ENCODE results near the gene FERMT1. TPM values are rescaled to one million over a fixed set of nuclear protein-coding genes. Genes with fewer than 3 reads are reported as not detected.
A peak's percentile ranks its signal among the peaks of the same experiment; 100 is the strongest.

The FERMT1 gene
- total RNA-seq, 1 experiment from 2014 or later, result 30.1 TPM

GRCh38 chr20:6046432-6046831 is 76.4 kb downstream of the FERMT1 start:
- no peak for TF ChIP-seq CTCF (IDR thresholded peaks at IDR 0.05; ENCODE audit: insufficient read depth in 1 of 2, low read depth in 1 of 2, low read length in 1 of 2, severe bottlenecking in 1 of 2, unreplicated experiment in 1 of 2)
- H3K27me3 Mint-ChIP-seq (ENCODE audit: insufficient read depth, unreplicated experiment), result no peaks in the 10 kb centered on the region
- Histone ChIP-seq H3K4me3 (ENCODE audit: low read depth, low read length) (no peak overlapping the region), H3K36me3 (ENCODE audit: control insufficient read depth, insufficient read depth, low read length) (peaks cover 3% of the 10 kb centered on the region; the same call in 1 of the 2 replicates), H3K27me3 (replicated peaks; ENCODE audit: control insufficient read depth, insufficient read depth, low read length) (no peaks in the 10 kb centered on the region), H3K9me3 (no peaks in the 10 kb centered on the region), H3K4me1 (0 out of 2 replicates have a peak, but pooled peaks cover 5% of the 10 kb centered on the region)
- ChIA-PET POLR2A (no interaction called here), CTCF (no interaction called here)
- no peak overlapping the region for H3K27ac Mint-ChIP-seq (ENCODE audit: unreplicated experiment)
- no peaks in the 10 kb centered on the region for H3K4me1 Mint-ChIP-seq (ENCODE audit: low read depth, unreplicated experiment)
- no TSS peak for BruUV-seq (replicated peaks)
- intact Hi-C loops (cut with micrococcal nuclease; ENCODE audit: unreplicated experiment), result no loop called here
- no peak overlapping the region for H3K4me3 Mint-ChIP-seq (ENCODE audit: unreplicated experiment)
- no peaks in the 10 kb centered on the region for H3K9me3 Mint-ChIP-seq (ENCODE audit: unreplicated experiment)
- peaks cover 53% of the 10 kb centered on the region for H3K36me3 Mint-ChIP-seq (ENCODE audit: insufficient read depth, unreplicated experiment)
- DNase-seq, result no peak

- no peak for TF ChIP-seq CTCF (IDR thresholded peaks at IDR 0.05; ENCODE audit: insufficient read depth in 1 of 2, low read depth in 1 of 2, low read length in 1 of 2, severe bottlenecking in 1 of 2, unreplicated experiment in 1 of 2)
- Mint-ChIP-seq H3K27me3 (ENCODE audit: insufficient read depth, unreplicated experiment) (no peaks in the 10 kb centered on the region), H3K36me3 (ENCODE audit: insufficient read depth, unreplicated experiment) (peaks cover 62% of the 10 kb centered on the region), H3K4me1 (ENCODE audit: low read depth, unreplicated experiment) (no peaks in the 10 kb centered on the region), H3K4me3 (ENCODE audit: unreplicated experiment) (no peak overlapping the region), H3K9me3 (ENCODE audit: unreplicated experiment) (no peaks in the 10 kb centered on the region), H3K27ac (ENCODE audit: unreplicated experiment) (no peak overlapping the region)
- ChIA-PET CTCF (no interaction called here), POLR2A (no interaction called here)
- Histone ChIP-seq H3K36me3 (ENCODE audit: control insufficient read depth, insufficient read depth, low read length) (peaks cover 3% of the 10 kb centered on the region), H3K4me3 (ENCODE audit: low read depth, low read length) (no peak overlapping the region), H3K4me1 (no peaks in the 10 kb centered on the region), H3K27me3 (replicated peaks; ENCODE audit: control insufficient read depth, insufficient read depth, low read length) (no peaks in the 10 kb centered on the region), H3K9me3 (no peaks in the 10 kb centered on the region)
- intact Hi-C loops (cut with micrococcal nuclease; ENCODE audit: unreplicated experiment), result no loop called here
- BruUV-seq (replicated peaks), result no TSS peak
- DNase-seq, result no peak
Measured at GRCh38 chr20:6045566-6045965, 77.3 kb downstream of the FERMT1 start.

- ChIA-PET POLR2A (no interaction called here), CTCF (interaction anchor here (0.6 kb wide), 1 partner anchor 32 kb away, joined by 4 read pairs; no protein-coding TSS in a partner anchor)
- intact Hi-C loops (cut with micrococcal nuclease; ENCODE audit: unreplicated experiment), result loop anchor here (5.0 kb wide), 1 partner anchor 33 kb away; no protein-coding TSS in a partner anchor
- H3K4me1 Mint-ChIP-seq (ENCODE audit: low read depth, unreplicated experiment), result no peaks in the 10 kb centered on the region
- Histone ChIP-seq H3K27me3 (replicated peaks; ENCODE audit: control insufficient read depth, insufficient read depth, low read length) (no peaks in the 10 kb centered on the region), H3K4me1 (no peaks in the 10 kb centered on the region), H3K4me3 (ENCODE audit: low read depth, low read length) (no peak overlapping the region), H3K36me3 (ENCODE audit: control insufficient read depth, insufficient read depth, low read length) (peaks cover 3% of the 10 kb centered on the region), H3K9me3 (no peaks in the 10 kb centered on the region)
- H3K27ac Mint-ChIP-seq (ENCODE audit: unreplicated experiment), result peak overlapping the region; percentile 29
- H3K36me3 Mint-ChIP-seq (ENCODE audit: insufficient read depth, unreplicated experiment), result peaks cover 73% of the 10 kb centered on the region
- TF ChIP-seq CTCF (IDR thresholded peaks at IDR 0.05; ENCODE audit: insufficient read depth in 1 of 2, low read depth in 1 of 2, low read length in 1 of 2, severe bottlenecking in 1 of 2, unreplicated experiment in 1 of 2), result no peak
- no peak overlapping the region for H3K4me3 Mint-ChIP-seq (ENCODE audit: unreplicated experiment)
- no TSS peak for BruUV-seq (replicated peaks)
- H3K9me3 Mint-ChIP-seq (ENCODE audit: unreplicated experiment), result no peaks in the 10 kb centered on the region
- no peaks in the 10 kb centered on the region for H3K27me3 Mint-ChIP-seq (ENCODE audit: insufficient read depth, unreplicated experiment)
- DNase-seq, result peak; percentile 36 to 57
Measured at GRCh38 chr20:6044115-6044514, 78.7 kb downstream of the FERMT1 start.
